HCT116 (cell line): ENCODE measurements around the gene DPYSL5. TPM values are rescaled to one million over a fixed set of nuclear protein-coding genes. Genes with fewer than 3 reads are reported as not detected.

ENCODE experiments used
- ATAC-seq: fragments of 200-7000 bp; cut with Tn5 transposase; 2 replicates; pipeline ENCODE4 v1.9.1; 2020; ENCODE audit warnings: mild to moderate bottlenecking, moderate library complexity
- BruUV-seq: library from RNA; stranded (reverse); fragments of 400-500 nt; replicated peaks from 2 replicates; lab custom pipeline; 2021; lab: Mats Ljungman, UMichigan
- CTCF ChIA-PET: fragments of 300-600 bp; sonication (Branson Sonifier 250); formaldehyde crosslinking; loops from one replicate; lab custom pipeline; 2021; ENCODE audit warnings: antibody characterized with exemption; lab: Charles Lee
- POLR2A ChIA-PET: fragments of 300-600, 350-600 bp; sonication (Branson Sonifier 250); formaldehyde crosslinking; loops from one replicate; lab custom pipeline; 2021; ENCODE audit warnings: antibody characterized with exemption; lab: Charles Lee
- RAD21 ChIA-PET, 2 experiments: fragments of 300-600 bp; sonication (Branson Sonifier 250); formaldehyde crosslinking; loops; one replicate each; lab custom pipeline; 2023; ENCODE audit warnings: low total read pairs in 2 of 2; ENCODE audit not compliant: uncharacterized antibody in 2 of 2, unreplicated experiment in 2 of 2, low non-redundant PET in 1 of 2; lab: Charles Lee
- DNase-seq: peaks from one replicate; pipeline ENCODE4 v3.0.0-alpha.2; 2010; ENCODE audit warnings: low read depth, low spot score
- H2AFZ ChIP-seq: fragments of 200-600 bp; shearing (Covaris generic), sonication (generic); 2 replicates; pipeline ENCODE4 v1.6.1; 2017; ENCODE audit warnings: low read depth, mixed run types, mixed read lengths, antibody characterized with exemption, low read length; ENCODE audit not compliant: poor library complexity, severe bottlenecking
- H3K27ac ChIP-seq: 2 replicates; pipeline ENCODE4 v1.5.1; 2012; ENCODE audit warnings: low read depth, low read length
- H3K27me3 ChIP-seq: fragments of 200-600 bp; sonication (generic); 2 replicates; pipeline ENCODE4 v1.6.1; 2016; ENCODE audit warnings: mixed run types, low read length, mixed read lengths; ENCODE audit not compliant: insufficient read depth
- H3K36me3 ChIP-seq, 2 experiments: fragments of 200-500 bp in 1 of 2; fragments of 200-600 bp in 1 of 2; sonication (Bioruptor generic) in 1 of 2; sonication (generic) in 1 of 2; 2 replicates each; pipeline versions ENCODE4 v1.5.1 to v1.6.1; 2014 to 2016; ENCODE audit warnings: low read length in 2 of 2, inconsistent platforms in 1 of 2, mixed read lengths in 1 of 2, mixed run types in 1 of 2; ENCODE audit not compliant: insufficient read depth in 2 of 2, control insufficient read depth in 1 of 2
- H3K4me1 ChIP-seq, 2 experiments: fragments of 200-600 bp in 1 of 2; sonication (generic) in 1 of 2; 2 replicates each; pipeline versions ENCODE4 v1.5.1 to v1.6.1; 2012 to 2017; ENCODE audit warnings: low read length in 2 of 2, inconsistent platforms in 1 of 2, mild to moderate bottlenecking in 1 of 2, mixed read lengths in 1 of 2, mixed run types in 1 of 2, moderate library complexity in 1 of 2; ENCODE audit not compliant: insufficient read depth in 2 of 2, control insufficient read depth in 1 of 2
- H3K4me2 ChIP-seq: fragments of 200-600 bp; sonication (generic); 2 replicates; pipeline ENCODE4 v1.6.1; 2017; ENCODE audit warnings: mixed run types, low read length, mixed read lengths
- H3K4me3 ChIP-seq, 2 experiments: fragments of 200-600 bp in 1 of 2; sonication (generic) in 1 of 2; replicated peaks in 1 of 2; 2 replicates each; pipeline ENCODE4 v1.5.1; 2011 to 2016; ENCODE audit warnings: low read length in 2 of 2, control low read depth in 1 of 2, low read depth in 1 of 2, mild to moderate bottlenecking in 1 of 2, mixed read lengths in 1 of 2, mixed run types in 1 of 2
- H3K79me2 ChIP-seq: fragments of 200-600 bp; sonication (generic); 2 replicates; pipeline ENCODE4 v1.6.1; 2017; ENCODE audit warnings: mild to moderate bottlenecking, mixed run types, low read length, moderate library complexity, mixed read lengths; ENCODE audit not compliant: insufficient read depth
- H3K9ac ChIP-seq: fragments of 200-600 bp; sonication (generic); 2 replicates; pipeline ENCODE4 v1.6.1; 2016; ENCODE audit warnings: low read length, mixed read lengths
- H3K9me2 ChIP-seq: fragments of 200-600 bp; sonication (generic), shearing (Covaris generic); 2 replicates; pipeline ENCODE4 v1.6.1; 2017; ENCODE audit warnings: mixed run types, mild to moderate bottlenecking, moderate library complexity; ENCODE audit not compliant: insufficient read depth
- H3K9me3 ChIP-seq, 2 experiments: fragments of 200-500 bp in 1 of 2; fragments of 200-600 bp in 1 of 2; sonication (Bioruptor generic) in 1 of 2; sonication (generic) in 1 of 2; 2 replicates each; pipeline ENCODE4 v1.6.1; 2014 to 2017; ENCODE audit warnings: low read length in 2 of 2, mixed read lengths in 2 of 2, inconsistent platforms in 1 of 2, low read depth in 1 of 2, mild to moderate bottlenecking in 1 of 2, mixed run types in 1 of 2, moderate library complexity in 1 of 2; ENCODE audit not compliant: control insufficient read depth in 1 of 2, insufficient read depth in 1 of 2
- H4K20me1 ChIP-seq: fragments of 200-600 bp; sonication (generic), shearing (Covaris generic); 2 replicates; pipeline ENCODE4 v1.6.1; 2017; ENCODE audit warnings: mixed run types, mild to moderate bottlenecking, moderate library complexity; ENCODE audit not compliant: insufficient read depth
- ATF3 ChIP-seq: IDR thresholded peaks from 2 replicates; pipeline ENCODE4 v1.6.1; 2012
- CEBPB ChIP-seq: IDR thresholded peaks from 2 replicates; pipeline ENCODE4 v1.6.1; 2012; ENCODE audit warnings: low read depth
- EGR1 ChIP-seq: IDR thresholded peaks from 2 replicates; pipeline ENCODE4 v1.6.1; 2012; ENCODE audit warnings: low read depth
- ELF1 ChIP-seq: IDR thresholded peaks from 2 replicates; pipeline ENCODE4 v1.6.1; 2012; ENCODE audit warnings: low read depth, borderline replicate concordance
- EZH2 ChIP-seq: fragments of 200-600 bp; sonication (generic); IDR thresholded peaks from 2 replicates; pipeline ENCODE4 v1.6.1; 2017; ENCODE audit warnings: antibody characterized with exemption, mixed run types
- EZH2phosphoT487 ChIP-seq: fragments of 200-600 bp; IDR thresholded peaks from 2 replicates; pipeline ENCODE4 v1.6.1; 2018; ENCODE audit warnings: antibody characterized with exemption, borderline replicate concordance
- MAX ChIP-seq: IDR thresholded peaks from 2 replicates; pipeline ENCODE4 v1.6.1; 2012
- POLR2AphosphoS5 ChIP-seq: IDR thresholded peaks from 2 replicates; pipeline ENCODE4 v1.6.1; 2011; ENCODE audit warnings: mild to moderate bottlenecking, low read depth, low read length, moderate library complexity
- REST ChIP-seq: IDR thresholded peaks from 2 replicates; pipeline ENCODE4 v1.6.1; 2012; ENCODE audit warnings: low read depth
- SP1 ChIP-seq: IDR thresholded peaks from 2 replicates; pipeline ENCODE4 v1.6.1; 2012; ENCODE audit warnings: low read depth
- SRF ChIP-seq: IDR thresholded peaks from 2 replicates; pipeline ENCODE4 v1.6.1; 2012; ENCODE audit warnings: low read depth
- TCF7L2 ChIP-seq: IDR thresholded peaks from 2 replicates; pipeline ENCODE4 v1.7.0; 2011; ENCODE audit warnings: borderline replicate concordance, inconsistent platforms; ENCODE audit not compliant: insufficient read depth, insufficient read length; ENCODE audit errors: extremely low read depth
- YY1 ChIP-seq: IDR thresholded peaks from 2 replicates; pipeline ENCODE4 v1.6.1; 2011; ENCODE audit warnings: low read length, low read depth, moderate library complexity, mild to moderate bottlenecking; ENCODE audit not compliant: insufficient replicate concordance; ENCODE audit errors: extremely low read depth
- ZBTB33 ChIP-seq: IDR thresholded peaks from 2 replicates; pipeline ENCODE4 v1.6.1; 2011; ENCODE audit warnings: mild to moderate bottlenecking, low read length, moderate library complexity; ENCODE audit not compliant: insufficient replicate concordance; ENCODE audit errors: extremely low read depth
- ZFX ChIP-seq: fragments of 450-650 bp; IDR thresholded peaks from 2 replicates; pipeline ENCODE4 v1.6.1; 2017
- intact Hi-C: fragments of 100-400 bp; cut with micrococcal nuclease; formaldehyde crosslinking; loops from 2 replicates; pipeline ENCODE4 v1.10.0; 2022
- total RNA-seq: library from RNA; stranded (reverse); gene quantifications from one replicate; pipeline ENCODE4 v1.2.1, GENCODE V29; 2021; ENCODE audit not compliant: unreplicated experiment

Gene DPYSL5
- total RNA-seq, 1 experiment from 2014 or later = 8.4 TPM

- no peaks in the 10 kb centered on the region for H3K79me2 ChIP-seq
- H3K27ac ChIP-seq = no peak overlapping the region
- no peaks in the 10 kb centered on the region for H3K9me3 ChIP-seq
- H3K9me2 ChIP-seq = no peaks in the 10 kb centered on the region
- POLR2A ChIA-PET = no interaction called here
- no peaks in the 10 kb centered on the region for H3K27me3 ChIP-seq
- TF ChIP-seq EZH2 = no peak
- no peak for TF ChIP-seq SRF
- no peak for TF ChIP-seq TCF7L2
- TF ChIP-seq ZFX = no peak
- no peak for TF ChIP-seq YY1
- no peak for TF ChIP-seq POLR2AphosphoS5
- TF ChIP-seq ZBTB33 = no peak
- no peak for TF ChIP-seq EZH2phosphoT487
- no peak for TF ChIP-seq EGR1
- TF ChIP-seq ATF3 = no peak
- TF ChIP-seq MAX = no peak
- no peak for TF ChIP-seq REST
- TF ChIP-seq SP1 = no peak
- TF ChIP-seq ELF1 = no peak
- no peak for TF ChIP-seq CEBPB
- H2AFZ ChIP-seq = no peak overlapping the region
- RAD21 ChIA-PET = interaction anchor here in 1 of 2 experiments (0.6 to 1.7 kb wide), 2 partner anchors 68 to 94 kb away, joined by 4 to 5 read pairs; no protein-coding TSS in a partner anchor
- intact Hi-C loops = loop anchor here (5.0 kb wide), 1 partner anchor 333 kb away; no protein-coding TSS in a partner anchor
- H3K4me2 ChIP-seq = no peak overlapping the region
- BruUV-seq = no TSS peak
- no peaks in the 10 kb centered on the region for H4K20me1 ChIP-seq
- H3K4me3 ChIP-seq = no peak overlapping the region
- H3K9ac ChIP-seq = no peak overlapping the region
- peaks cover 0 to 9% of the 10 kb centered on the region in 2 experiments; a peak in 1 of 4 replicates for H3K4me1 ChIP-seq
- no peak for ATAC-seq
- DNase-seq = no peak
- CTCF ChIA-PET = interaction anchor here (1.1 to 5.6 kb wide), 3 partner anchors 17 to 93 kb away, joined by 3 to 93 read pairs (median 4); partner anchors contain the start of gene DPYSL5
- H3K36me3 ChIP-seq = no peaks in the 10 kb centered on the region
Observed at GRCh38 chr2:26940001-26940400, 92.1 kb downstream of the DPYSL5 start.
